ENCODE results near the gene LMCD1.
A peak's percentile ranks its signal among the peaks of the same experiment; 100 is the strongest.

LMCD1 gene

DNA sequence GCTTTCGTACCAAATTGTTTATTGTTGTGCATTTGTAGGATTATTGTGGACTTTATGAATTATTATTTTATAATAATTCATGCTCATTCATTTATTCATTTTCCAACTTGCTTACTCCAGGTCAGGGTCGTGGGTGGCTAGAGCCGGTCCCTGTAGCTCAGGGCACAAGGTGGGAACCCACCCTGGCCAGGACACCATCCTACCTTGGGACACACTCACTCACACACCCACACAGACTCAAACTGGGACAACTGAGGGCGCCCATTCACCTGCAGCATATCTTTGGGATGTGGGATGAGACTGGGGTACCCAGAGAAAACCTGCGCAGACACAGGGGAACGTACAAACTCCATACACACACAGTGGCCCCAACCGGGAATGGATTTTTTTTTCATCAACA lies 102.4 kb downstream of the LMCD1 start:
- TF ChIP-seq YY1 (IDR thresholded peaks at IDR 0.05; ENCODE audit: low read depth) (no peak), EP300 (IDR thresholded peaks at IDR 0.05; ENCODE audit: borderline replicate concordance) (no peak), REST (IDR thresholded peaks at IDR 0.05; ENCODE audit: low read depth) (no peak), RAD21 (IDR thresholded peaks at IDR 0.05; ENCODE audit: low read depth) (no peak), CREB1 (IDR thresholded peaks at IDR 0.05; ENCODE audit: low read depth) (no peak), NFIC (IDR thresholded peaks at IDR 0.05) (no peak), FOXM1 (IDR thresholded peaks at IDR 0.05; ENCODE audit: borderline replicate concordance, low read depth) (no peak)
- TF ChIP-seq, protein P1, sequence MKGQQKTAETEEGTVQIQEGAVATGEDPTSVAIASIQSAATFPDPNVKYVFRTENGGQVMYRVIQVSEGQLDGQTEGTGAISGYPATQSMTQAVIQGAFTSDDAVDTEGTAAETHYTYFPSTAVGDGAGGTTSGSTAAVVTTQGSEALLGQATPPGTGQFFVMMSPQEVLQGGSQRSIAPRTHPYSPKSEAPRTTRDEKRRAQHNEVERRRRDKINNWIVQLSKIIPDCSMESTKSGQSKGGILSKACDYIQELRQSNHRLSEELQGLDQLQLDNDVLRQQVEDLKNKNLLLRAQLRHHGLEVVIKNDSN (IDR thresholded peaks at IDR 0.05), result no peak

GRCh38 chr3:8604988-8605387 lies 103.4 kb downstream of the LMCD1 start:
- TF ChIP-seq, protein P2, sequence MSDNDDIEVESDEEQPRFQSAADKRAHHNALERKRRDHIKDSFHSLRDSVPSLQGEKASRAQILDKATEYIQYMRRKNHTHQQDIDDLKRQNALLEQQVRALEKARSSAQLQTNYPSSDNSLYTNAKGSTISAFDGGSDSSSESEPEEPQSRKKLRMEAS (IDR thresholded peaks at IDR 0.05), result no peak
- TF ChIP-seq CREB1 (IDR thresholded peaks at IDR 0.05; ENCODE audit: low read depth) (no peak), ZBTB7A (IDR thresholded peaks at IDR 0.05; ENCODE audit: low read depth) (no peak), REST (IDR thresholded peaks at IDR 0.05; ENCODE audit: low read depth) (no peak), TCF12 (IDR thresholded peaks at IDR 0.05; ENCODE audit: low read depth) (no peak), YY1 (IDR thresholded peaks at IDR 0.05; ENCODE audit: low read depth) (no peak), EGR1 (IDR thresholded peaks at IDR 0.05) (no peak), FOXM1 (IDR thresholded peaks at IDR 0.05; ENCODE audit: borderline replicate concordance, low read depth) (no peak), TAF1 (IDR thresholded peaks at IDR 0.05; ENCODE audit: low read depth) (no peak), EP300 (IDR thresholded peaks at IDR 0.05; ENCODE audit: borderline replicate concordance) (no peak), CEBPB (IDR thresholded peaks at IDR 0.05) (no peak), RAD21 (IDR thresholded peaks at IDR 0.05; ENCODE audit: low read depth) (no peak), NFIC (IDR thresholded peaks at IDR 0.05) (no peak), TEAD4 (IDR thresholded peaks at IDR 0.05) (no peak)
- TF ChIP-seq, protein P1 (IDR thresholded peaks at IDR 0.05), result no peak

- TF ChIP-seq CREB1 (IDR thresholded peaks at IDR 0.05; ENCODE audit: low read depth), result no peak
- TF ChIP-seq REST (IDR thresholded peaks at IDR 0.05; ENCODE audit: low read depth), result no peak
- TF ChIP-seq, protein P2 (IDR thresholded peaks at IDR 0.05), result no peak
- TF ChIP-seq TEAD4 (IDR thresholded peaks at IDR 0.05), result no peak
- no peak for TF ChIP-seq NFIC (IDR thresholded peaks at IDR 0.05)
- TF ChIP-seq TAF1 (IDR thresholded peaks at IDR 0.05; ENCODE audit: low read depth), result no peak
- TF ChIP-seq EGR1 (IDR thresholded peaks at IDR 0.05), result no peak
These were observed 105.1 kb downstream of the LMCD1 start for GRCh38 chr3:8606701-8607231.

DNA sequence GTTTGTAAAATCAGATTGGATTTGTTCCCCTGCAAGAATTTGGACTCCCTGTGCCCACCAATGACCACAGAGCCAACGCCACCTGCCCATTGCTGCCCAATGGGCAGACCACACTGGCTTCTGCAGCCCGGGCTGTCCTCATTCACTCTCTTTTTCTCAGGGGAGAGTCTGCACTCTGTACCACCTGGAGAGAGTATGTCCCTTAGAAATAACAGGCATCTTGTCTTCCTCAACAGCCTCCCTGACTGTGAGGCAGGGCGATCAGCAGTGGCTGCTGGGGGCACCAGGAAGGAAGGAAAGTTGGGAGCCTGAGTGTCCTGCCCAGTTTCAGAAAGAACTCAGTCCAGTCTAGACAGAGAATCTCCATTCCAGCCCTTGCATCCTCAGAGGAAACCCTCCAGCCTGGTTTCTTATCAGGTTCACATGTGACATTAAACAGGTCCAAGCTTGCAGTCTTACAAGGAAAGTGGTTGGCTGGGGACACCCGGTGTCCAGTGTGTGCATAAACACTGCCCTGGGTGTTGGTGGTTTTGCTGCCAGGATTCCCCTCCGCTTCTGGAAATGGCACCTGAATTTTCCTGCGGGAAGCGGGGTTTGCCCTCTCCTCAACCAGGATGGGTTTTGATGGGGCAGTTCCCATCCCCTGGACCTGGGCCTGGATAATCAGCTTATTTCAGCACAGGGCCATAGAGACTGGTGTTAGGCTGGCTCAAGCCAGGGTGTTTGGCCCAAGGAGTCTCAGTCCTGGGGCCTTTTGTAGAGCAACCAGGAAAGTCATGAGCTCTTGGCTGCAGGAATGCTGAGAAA lies 105.8 kb downstream of the LMCD1 start:
- TF ChIP-seq TAF1 (IDR thresholded peaks at IDR 0.05; ENCODE audit: low read depth), result no peak
- TF ChIP-seq EGR1 (IDR thresholded peaks at IDR 0.05), result no peak
- TF ChIP-seq REST (IDR thresholded peaks at IDR 0.05; ENCODE audit: low read depth), result no peak
- no peak for TF ChIP-seq EP300 (IDR thresholded peaks at IDR 0.05; ENCODE audit: borderline replicate concordance)
- TF ChIP-seq RAD21 (IDR thresholded peaks at IDR 0.05; ENCODE audit: low read depth), result peak; percentile 79

Data from Ishikawa (cell line).